ENCODE data around the gene LRRC8B. TPM values are rescaled to one million over a fixed set of nuclear protein-coding genes. Genes with fewer than 3 reads are reported as not detected.

Gene LRRC8B
- polyA plus RNA-seq, 1 of the 3 experiments (the other 2 are of a cell fraction), result 3.7 TPM

- no peaks in the 10 kb centered on the region for H3K9me2 ChIP-seq
- no peak overlapping the region for H3K4me3 ChIP-seq (ENCODE audit: low read depth in 2 of 2, low read length in 1 of 2)
- H3K9ac ChIP-seq, result no peak overlapping the region
- peaks cover 3 to 4% of the 10 kb centered on the region in 2 experiments; a peak in 1 of 4 replicates for H3K4me1 ChIP-seq (ENCODE audit: control insufficient read depth in 1 of 2, insufficient read depth in 2 of 2, low read depth in 1 of 2, low read length in 1 of 2)
- CTCF ChIA-PET, result interaction anchor here (1.2 to 15.3 kb wide), 3 partner anchors 8 to 119 kb away, joined by 3 to 265 read pairs (median 3); no protein-coding TSS in a partner anchor
- no peaks in the 10 kb centered on the region for H4K20me1 ChIP-seq (ENCODE audit: insufficient read depth)
- H3K27ac ChIP-seq (ENCODE audit: low read depth in 2 of 2, low read length in 1 of 2), result no peak overlapping the region
- peaks cover 0 to 3% of the 10 kb centered on the region in 2 experiments for H3K36me3 ChIP-seq (replicated peaks in 1 of 2; ENCODE audit: control insufficient read depth in 1 of 2, insufficient read depth in 2 of 2, low read length in 1 of 2)
- no peaks in the 10 kb centered on the region for H3K27me3 ChIP-seq (ENCODE audit: insufficient read depth)
- TF ChIP-seq MAX (IDR thresholded peaks at IDR 0.05; ENCODE audit: low read depth), result no peak
- no peak for TF ChIP-seq RAD21 (IDR thresholded peaks at IDR 0.05; ENCODE audit: low read length)
- no peak for TF ChIP-seq FOSL2 (IDR thresholded peaks at IDR 0.05; ENCODE audit: borderline replicate concordance, low read depth)
- TF ChIP-seq IRF3 (IDR thresholded peaks at IDR 0.05; ENCODE audit: low read depth, low read length), result no peak
- TF ChIP-seq NRF1 (IDR thresholded peaks at IDR 0.05; ENCODE audit: low read depth, low read length), result no peak
- no peak for TF ChIP-seq MXI1 (IDR thresholded peaks at IDR 0.05; ENCODE audit: low read depth, low read length)
- TF ChIP-seq ELF1 (IDR thresholded peaks at IDR 0.05), result no peak
- TF ChIP-seq NFIC (IDR thresholded peaks at IDR 0.05; ENCODE audit: borderline replicate concordance), result no peak
- TF ChIP-seq FOXM1 (IDR thresholded peaks at IDR 0.05; ENCODE audit: low read depth), result no peak
- no peak for TF ChIP-seq FOXJ3 (CRISPR knock-in tag; IDR thresholded peaks at IDR 0.05)
- TF ChIP-seq USF2 (IDR thresholded peaks at IDR 0.05; ENCODE audit: borderline replicate concordance, low read depth, low read length), result no peak
- POLR2A ChIA-PET, result no interaction called here
- peaks cover 71% of the 10 kb centered on the region for H3K79me2 ChIP-seq (ENCODE audit: insufficient read depth)
- H3K9me3 ChIP-seq, result no peaks in the 10 kb centered on the region; the same call in 1 of the 2 replicates
- DNase-seq, result no peak
- no peak overlapping the region for H2AFZ ChIP-seq (ENCODE audit: low read depth)
- no peaks in the 10 kb centered on the region for H3F3A ChIP-seq (replicated peaks; ENCODE audit: insufficient read depth)
- no peak overlapping the region for H3K4me2 ChIP-seq
- 95% methylated on average over 2 of the region's 2 CpGs for WGBS (ENCODE audit: low lambda C conversion rate)
Observed at GRCh38 chr1:89643577-89643976, 118.9 kb downstream of the LRRC8B start.

GRCh38 chr1:89644119-89644814 is 119.6 kb downstream of the LRRC8B start:
- H3K79me2 ChIP-seq (ENCODE audit: insufficient read depth), result peaks cover 68% of the 10 kb centered on the region
- H3K4me1 ChIP-seq (ENCODE audit: control insufficient read depth in 1 of 2, insufficient read depth in 2 of 2, low read depth in 1 of 2, low read length in 1 of 2), result peaks cover 3 to 4% of the 10 kb centered on the region in 2 experiments; a peak in 1 of 4 replicates
- CTCF ChIA-PET, result interaction anchor here (0.5 to 1.2 kb wide), 4 partner anchors 9 to 165 kb away, joined by 3 read pairs; no protein-coding TSS in a partner anchor
- no peaks in the 10 kb centered on the region for H3F3A ChIP-seq (replicated peaks; ENCODE audit: insufficient read depth)
- H3K9me3 ChIP-seq, result no peaks in the 10 kb centered on the region; the same call in 1 of the 2 replicates
- no peak overlapping the region for H2AFZ ChIP-seq (ENCODE audit: low read depth)
- H3K9ac ChIP-seq, result no peak overlapping the region
- no peaks in the 10 kb centered on the region for H3K27me3 ChIP-seq (ENCODE audit: insufficient read depth)
- DNase-seq, result no peak
- H3K36me3 ChIP-seq (replicated peaks in 1 of 2; ENCODE audit: control insufficient read depth in 1 of 2, insufficient read depth in 2 of 2, low read length in 1 of 2), result peaks cover 0 to 3% of the 10 kb centered on the region in 2 experiments
- POLR2A ChIA-PET, result no interaction called here
- no peak overlapping the region for H3K4me3 ChIP-seq (ENCODE audit: low read depth in 2 of 2, low read length in 1 of 2)
- WGBS (ENCODE audit: low lambda C conversion rate), result 92% methylated on average over 9 of the region's 9 CpGs
- H3K27ac ChIP-seq (ENCODE audit: low read depth in 2 of 2, low read length in 1 of 2), result no peak overlapping the region
- H3K9me2 ChIP-seq, result no peaks in the 10 kb centered on the region
- no peak overlapping the region for H3K4me2 ChIP-seq
- no peaks in the 10 kb centered on the region for H4K20me1 ChIP-seq (ENCODE audit: insufficient read depth)
- TF ChIP-seq GABPA (IDR thresholded peaks at IDR 0.05; ENCODE audit: low read depth) (no peak), GATA2 (CRISPR knock-in tag; IDR thresholded peaks at IDR 0.05) (no peak), RFX5 (IDR thresholded peaks at IDR 0.05; ENCODE audit: low read length) (no peak), POLR2AphosphoS5 (IDR thresholded peaks at IDR 0.05; ENCODE audit: low read depth, low read length) (no peak), EZH2phosphoT487 (IDR thresholded peaks at IDR 0.05; ENCODE audit: borderline replicate concordance, low read depth) (no peak), TAF1 (IDR thresholded peaks at IDR 0.05; ENCODE audit: borderline replicate concordance, low read depth, low read length) (no peak), YY1 (IDR thresholded peaks at IDR 0.05; ENCODE audit: low read depth) (no peak), SMC3 (IDR thresholded peaks at IDR 0.05; ENCODE audit: low read depth, low read length) (no peak), MAX (IDR thresholded peaks at IDR 0.05; ENCODE audit: low read depth) (no peak), ELF1 (IDR thresholded peaks at IDR 0.05) (no peak), USF1 (IDR thresholded peaks at IDR 0.05; ENCODE audit: borderline replicate concordance, low read depth) (no peak), FOSL2 (IDR thresholded peaks at IDR 0.05; ENCODE audit: borderline replicate concordance, low read depth) (no peak), CTCF (IDR thresholded peaks at IDR 0.05) (no peak)
